ENCODE data around the gene CHD9NB. TPM values are rescaled to one million over a fixed set of nuclear protein-coding genes. Genes with fewer than 3 reads are reported as not detected.

The CHD9NB gene
- polyA plus RNA-seq, 1 of the 3 experiments (the other 2 are of a cell fraction), result 2.7 TPM

DNA sequence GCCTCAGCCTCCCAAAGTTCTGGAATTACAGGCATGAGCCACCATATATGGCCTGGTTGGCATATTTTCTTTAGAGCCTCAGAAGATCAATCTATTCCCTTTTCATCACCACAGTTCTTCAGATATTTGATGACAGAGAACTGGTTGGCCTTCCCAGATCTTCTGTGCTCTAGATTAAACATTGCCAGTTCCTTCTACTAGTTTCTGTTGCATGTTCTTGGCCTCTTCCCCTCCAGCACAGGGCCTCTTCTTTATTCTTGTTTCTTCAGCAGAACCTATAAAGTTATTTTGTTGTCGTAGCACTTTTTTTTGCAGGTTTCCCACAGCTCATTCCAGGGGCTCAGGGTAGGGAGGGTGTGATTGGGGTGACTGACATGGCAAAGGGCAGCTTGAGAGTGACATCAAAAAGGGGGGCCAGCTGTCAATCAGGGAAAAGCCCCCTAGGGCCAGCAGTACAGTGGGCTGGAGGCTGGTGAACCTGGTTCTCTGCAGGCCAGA, 11.4 kb upstream of the CHD9NB start:
- CTCF ChIA-PET, result interaction anchor here (1.9 to 4.4 kb wide), 2 partner anchors 9 to 144 kb away, joined by 8 to 23 read pairs; partner anchors contain the start of gene CHD9
- WGBS (ENCODE audit: low lambda C conversion rate), result 100% methylated on average over 1 of the region's 1 CpG
- Histone ChIP-seq H3K9me3 (no peaks in the 10 kb centered on the region), H2AFZ (ENCODE audit: low read depth) (no peak overlapping the region), H3K27me3 (ENCODE audit: insufficient read depth) (no peaks in the 10 kb centered on the region), H3K4me2 (no peak overlapping the region), H3K36me3 (replicated peaks in 1 of 2; ENCODE audit: control insufficient read depth in 1 of 2, insufficient read depth in 2 of 2, low read length in 1 of 2) (peaks cover 0 to 3% of the 10 kb centered on the region in 2 experiments), H3K4me3 (ENCODE audit: low read depth in 2 of 2, low read length in 1 of 2) (no peak overlapping the region), H4K20me1 (ENCODE audit: insufficient read depth) (no peaks in the 10 kb centered on the region), H3K9me2 (no peaks in the 10 kb centered on the region), H3K27ac (ENCODE audit: low read depth in 2 of 2, low read length in 1 of 2) (no peak overlapping the region), H3K79me2 (ENCODE audit: insufficient read depth) (peaks cover 70% of the 10 kb centered on the region), H3F3A (replicated peaks; ENCODE audit: insufficient read depth) (peaks cover 3% of the 10 kb centered on the region), H3K4me1 (ENCODE audit: control insufficient read depth in 1 of 2, insufficient read depth in 2 of 2, low read depth in 1 of 2, low read length in 1 of 2) (peaks cover 6 to 8% of the 10 kb centered on the region in 2 experiments; a peak in 2 of 4 replicates), H3K9ac (no peak overlapping the region)
- TF ChIP-seq IRF3 (IDR thresholded peaks at IDR 0.05; ENCODE audit: low read depth, low read length), result no peak
- no peak for TF ChIP-seq CHD2 (IDR thresholded peaks at IDR 0.05; ENCODE audit: low read length, partially characterized antibody)
- no peak for TF ChIP-seq RAD21 (IDR thresholded peaks at IDR 0.05; ENCODE audit: low read length)
- no peak for TF ChIP-seq MEF2A (IDR thresholded peaks at IDR 0.05; ENCODE audit: borderline replicate concordance, low read depth)
- TF ChIP-seq TCF12 (IDR thresholded peaks at IDR 0.05), result no peak
- TF ChIP-seq GABPA (IDR thresholded peaks at IDR 0.05; ENCODE audit: low read depth), result no peak
- TF ChIP-seq RCOR1 (IDR thresholded peaks at IDR 0.05; ENCODE audit: low read length), result no peak
- no peak for TF ChIP-seq FOXJ3 (CRISPR knock-in tag; IDR thresholded peaks at IDR 0.05)
- TF ChIP-seq GATA2 (CRISPR knock-in tag; IDR thresholded peaks at IDR 0.05), result no peak
- no peak for TF ChIP-seq RFX5 (IDR thresholded peaks at IDR 0.05; ENCODE audit: low read length)
- TF ChIP-seq EP300 (IDR thresholded peaks at IDR 0.05; ENCODE audit: borderline replicate concordance in 1 of 2, low read depth in 1 of 2, low read length in 1 of 2), result no peak
- no peak for TF ChIP-seq FOXM1 (IDR thresholded peaks at IDR 0.05; ENCODE audit: low read depth)
- no peak for TF ChIP-seq REST (IDR thresholded peaks at IDR 0.05; ENCODE audit: low read depth, low read length)
- TF ChIP-seq JUND (IDR thresholded peaks at IDR 0.05), result no peak
- no peak for TF ChIP-seq MXI1 (IDR thresholded peaks at IDR 0.05; ENCODE audit: low read depth, low read length)
- TF ChIP-seq SMC3 (IDR thresholded peaks at IDR 0.05; ENCODE audit: low read depth, low read length), result no peak
- no peak for TF ChIP-seq RXRA (IDR thresholded peaks at IDR 0.05; ENCODE audit: borderline replicate concordance, low read depth)
- TF ChIP-seq, protein P1, sequence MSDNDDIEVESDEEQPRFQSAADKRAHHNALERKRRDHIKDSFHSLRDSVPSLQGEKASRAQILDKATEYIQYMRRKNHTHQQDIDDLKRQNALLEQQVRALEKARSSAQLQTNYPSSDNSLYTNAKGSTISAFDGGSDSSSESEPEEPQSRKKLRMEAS (IDR thresholded peaks at IDR 0.05; ENCODE audit: low read depth), result no peak
- no peak for DNase-seq
- POLR2A ChIA-PET, result no interaction called here
